Mammary epithelial cell (primary cell): ENCODE data around the gene VWDE.

ENCODE experiments used
- EZH2 ChIP-seq: IDR thresholded peaks from 2 replicates; pipeline ENCODE4 v1.6.1; 2012; ENCODE audit warnings: low read length, inconsistent platforms, borderline replicate concordance
- TF ChIP-seq, protein P1 (sequence below), 2 donors: IDR thresholded peaks in 1 of 2; conservative IDR thresholded peaks in 1 of 2; 2 replicates each; pipeline ENCODE4 v1.5.1; 2011 to 2012; ENCODE audit warnings: inconsistent platforms in 2 of 2, low read length in 2 of 2, mild to moderate bottlenecking in 2 of 2, control low read depth in 1 of 2, low read depth in 1 of 2; ENCODE audit not compliant: insufficient read depth in 1 of 2; ENCODE audit errors: extremely low read depth in 1 of 2

DNA sequence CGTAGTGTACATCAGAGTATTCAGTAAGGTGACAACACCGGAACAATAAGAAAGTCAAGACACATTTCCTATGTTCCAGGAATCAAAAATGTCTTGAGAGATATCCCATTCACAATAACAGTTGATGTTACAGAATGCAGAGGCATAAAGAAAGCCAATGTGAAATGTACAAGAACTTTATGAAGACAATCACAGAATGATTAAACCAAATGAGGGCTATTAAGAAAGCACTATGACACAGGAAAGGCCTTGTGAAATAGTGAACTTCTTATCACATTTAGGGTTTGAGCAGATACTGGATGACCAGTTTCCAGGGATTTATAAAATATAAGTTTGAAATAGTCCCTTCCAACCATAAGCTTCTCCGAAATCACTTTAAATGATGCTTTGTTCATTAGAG, 52.7 kb downstream of the VWDE start:
- TF ChIP-seq, protein P1, sequence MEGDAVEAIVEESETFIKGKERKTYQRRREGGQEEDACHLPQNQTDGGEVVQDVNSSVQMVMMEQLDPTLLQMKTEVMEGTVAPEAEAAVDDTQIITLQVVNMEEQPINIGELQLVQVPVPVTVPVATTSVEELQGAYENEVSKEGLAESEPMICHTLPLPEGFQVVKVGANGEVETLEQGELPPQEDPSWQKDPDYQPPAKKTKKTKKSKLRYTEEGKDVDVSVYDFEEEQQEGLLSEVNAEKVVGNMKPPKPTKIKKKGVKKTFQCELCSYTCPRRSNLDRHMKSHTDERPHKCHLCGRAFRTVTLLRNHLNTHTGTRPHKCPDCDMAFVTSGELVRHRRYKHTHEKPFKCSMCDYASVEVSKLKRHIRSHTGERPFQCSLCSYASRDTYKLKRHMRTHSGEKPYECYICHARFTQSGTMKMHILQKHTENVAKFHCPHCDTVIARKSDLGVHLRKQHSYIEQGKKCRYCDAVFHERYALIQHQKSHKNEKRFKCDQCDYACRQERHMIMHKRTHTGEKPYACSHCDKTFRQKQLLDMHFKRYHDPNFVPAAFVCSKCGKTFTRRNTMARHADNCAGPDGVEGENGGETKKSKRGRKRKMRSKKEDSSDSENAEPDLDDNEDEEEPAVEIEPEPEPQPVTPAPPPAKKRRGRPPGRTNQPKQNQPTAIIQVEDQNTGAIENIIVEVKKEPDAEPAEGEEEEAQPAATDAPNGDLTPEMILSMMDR (conservative IDR thresholded peaks at IDR 0.05 in 1 of 2, IDR thresholded peaks at IDR 0.05 in 1 of 2; ENCODE audit: extremely low read depth in 1 of 2, insufficient read depth in 1 of 2, low read depth in 1 of 2, low read length in 2 of 2), result no peak
- no peak for TF ChIP-seq EZH2
